HepG2 (cell line): ENCODE results near the gene PKD2L1. TPM values are rescaled to one million over a fixed set of nuclear protein-coding genes. Genes with fewer than 3 reads are reported as not detected.

Source experiments
- ATF7 ChIP-seq, 2 experiments: fragments of 450-650 bp in 1 of 2; sonication (generic) in 1 of 2; formaldehyde crosslinking in 1 of 2; IDR thresholded peaks; 2 replicates each; pipeline versions ENCODE4 v1.4.0 to v1.6.1; 2016 to 2020; ENCODE audit warnings: antibody characterized with exemption in 1 of 2, mild to moderate bottlenecking in 1 of 2, missing genetic modification reagents in 1 of 2
- ATF7-NPFF ChIP-seq: sonication (generic); formaldehyde crosslinking; IDR thresholded peaks from 2 replicates; pipeline ENCODE4 v1.8.1; 2023; ENCODE audit warnings: mild to moderate bottlenecking, low read depth, missing genetic modification reagents, moderate library complexity
- BRCA1 ChIP-seq: sonication (generic); formaldehyde crosslinking; IDR thresholded peaks from 2 replicates; pipeline ENCODE4 v1.4.0; 2020; ENCODE audit warnings: missing genetic modification reagents
- CREB1 ChIP-seq, 2 experiments: fragments of 450-650 bp in 1 of 2; IDR thresholded peaks; 2 replicates each; pipeline ENCODE4 v1.6.1; 2016 to 2017; ENCODE audit warnings: control low read depth in 1 of 2, mild to moderate bottlenecking in 1 of 2, missing compliant biosample characterization in 1 of 2, missing genetic modification characterization in 1 of 2
- DPF2 ChIP-seq: sonication (generic); formaldehyde crosslinking; IDR thresholded peaks from 2 replicates; pipeline ENCODE4 v1.4.0; 2020; ENCODE audit warnings: mild to moderate bottlenecking, low read depth, missing genetic modification reagents, borderline replicate concordance
- E2F1 ChIP-seq: sonication (generic); formaldehyde crosslinking; IDR thresholded peaks from 2 replicates; pipeline ENCODE4 v1.5.0; 2020; ENCODE audit warnings: missing genetic modification reagents
- FOXC1 ChIP-seq: sonication (generic); formaldehyde crosslinking; IDR thresholded peaks from 2 replicates; pipeline ENCODE4 v1.8.0; 2022; ENCODE audit warnings: mild to moderate bottlenecking, missing genetic modification reagents, borderline replicate concordance
- FOXK2 ChIP-seq: fragments of 450-650 bp; IDR thresholded peaks from 2 replicates; pipeline ENCODE4 v1.6.1; 2016
- HNF4A ChIP-seq: sonication (generic); formaldehyde crosslinking; IDR thresholded peaks from 2 replicates; pipeline ENCODE4 v1.4.0; 2020; ENCODE audit warnings: missing genetic modification reagents
- JUNB ChIP-seq: sonication (generic); formaldehyde crosslinking; IDR thresholded peaks from 2 replicates; pipeline ENCODE4 v1.8.0; 2022; ENCODE audit warnings: missing genetic modification reagents, mild to moderate bottlenecking, borderline replicate concordance
- NONO ChIP-seq, 2 experiments: fragments of 450-650 bp in 1 of 2; sonication (generic) in 1 of 2; formaldehyde crosslinking in 1 of 2; IDR thresholded peaks in 1 of 2; conservative IDR thresholded peaks in 1 of 2; 2 replicates each; pipeline versions ENCODE4 v1.6.1 to v1.8.0; 2017 to 2022; ENCODE audit warnings: mild to moderate bottlenecking in 1 of 2, missing genetic modification reagents in 1 of 2, moderate library complexity in 1 of 2
- POLR2AphosphoS5 ChIP-seq: IDR thresholded peaks from 2 replicates; pipeline ENCODE4 v1.6.1; 2012; ENCODE audit warnings: low read depth, low read length
- REL ChIP-seq: sonication (generic); formaldehyde crosslinking; conservative IDR thresholded peaks from 2 replicates; pipeline ENCODE4 v1.8.0; 2022; ENCODE audit warnings: mild to moderate bottlenecking, missing genetic modification reagents, moderate library complexity
- SALL1 ChIP-seq: sonication (generic); formaldehyde crosslinking; IDR thresholded peaks from 2 replicates; pipeline ENCODE4 v1.8.0; 2022; ENCODE audit warnings: mild to moderate bottlenecking, missing genetic modification reagents
- SMARCC2 ChIP-seq: fragments of 450-650 bp; IDR thresholded peaks from 2 replicates; pipeline ENCODE4 v1.6.1; 2017; ENCODE audit warnings: antibody characterized with exemption, mild to moderate bottlenecking
- STAG1 ChIP-seq: sonication (generic); formaldehyde crosslinking; IDR thresholded peaks from 2 replicates; pipeline ENCODE4 v1.4.0; 2020; ENCODE audit warnings: missing genetic modification reagents
- TBP ChIP-seq: sonication (generic); formaldehyde crosslinking; IDR thresholded peaks from 2 replicates; pipeline ENCODE4 v1.5.0; 2020; ENCODE audit warnings: missing genetic modification reagents
- ZBTB38 ChIP-seq: sonication (generic); formaldehyde crosslinking; IDR thresholded peaks from 2 replicates; pipeline ENCODE4 v1.5.1; 2020; ENCODE audit warnings: mild to moderate bottlenecking, missing genetic modification reagents
- ZBTB7A ChIP-seq: sonication (generic); formaldehyde crosslinking; IDR thresholded peaks from 2 replicates; pipeline ENCODE4 v1.8.0; 2022; ENCODE audit warnings: mild to moderate bottlenecking, missing genetic modification reagents
- ZIK1 ChIP-seq: sonication (generic); formaldehyde crosslinking; IDR thresholded peaks from 2 replicates; pipeline ENCODE4 v1.5.0; 2020; ENCODE audit warnings: mild to moderate bottlenecking, low read depth, missing genetic modification reagents, borderline replicate concordance
- ZKSCAN5 ChIP-seq: sonication (generic); formaldehyde crosslinking; IDR thresholded peaks from 2 replicates; pipeline ENCODE4 v1.5.1; 2020; ENCODE audit warnings: mild to moderate bottlenecking, missing genetic modification reagents
- ZMYM4 ChIP-seq: sonication (generic); formaldehyde crosslinking; IDR thresholded peaks from 2 replicates; pipeline ENCODE4 v1.8.1; 2023; ENCODE audit warnings: mild to moderate bottlenecking, missing genetic modification reagents
- ZNF101 ChIP-seq: sonication (generic); formaldehyde crosslinking; IDR thresholded peaks from 2 replicates; pipeline ENCODE4 v1.4.0; 2020; ENCODE audit warnings: mild to moderate bottlenecking, low read depth, missing genetic modification reagents, borderline replicate concordance
- polyA plus RNA-seq, 8 experiments: library from polyadenylated mRNA; depleted of rRNA in 3 of 8; stranded (reverse) in 7 of 8; unstranded in 1 of 8; fragments of >200 nt; fragmentation: Illumina TruSeq in 4 of 8; extraction: Trizol in 4 of 8; gene quantifications; 2 replicates each; pipeline versions ENCODE4 v1.2.1 to v1.2.3, GENCODE V29; 2011 to 2016; ENCODE audit warnings: low read depth in 4 of 8, missing spikeins in 1 of 8, mixed read lengths in 1 of 8; ENCODE audit not compliant: insufficient read depth in 1 of 8
- total RNA-seq, 5 experiments: library from RNA; depleted of rRNA; stranded (reverse); fragments of >200 nt; fragmentation: Illumina TruSeq; extraction: Trizol; gene quantifications; 2 replicates each; pipeline ENCODE4 v1.2.3, GENCODE V29; 2016; ENCODE audit warnings: low read depth in 1 of 5
- TF ChIP-seq, protein P1 (sequence below): sonication (generic); formaldehyde crosslinking; conservative IDR thresholded peaks from 2 replicates; pipeline ENCODE4 v1.8.0; 2022; ENCODE audit warnings: low read depth, missing genetic modification reagents
- TF ChIP-seq, protein P2 (sequence below): sonication (generic); formaldehyde crosslinking; IDR thresholded peaks from 2 replicates; pipeline ENCODE4 v1.5.0; 2020; ENCODE audit warnings: missing genetic modification reagents

Gene PKD2L1
- total and polyA plus RNA-seq, 2 of the 13 experiments (the other 11 are each of a cell fraction or from before 2014, with no cell fraction given): 0.07 to 0.15 TPM

DNA sequence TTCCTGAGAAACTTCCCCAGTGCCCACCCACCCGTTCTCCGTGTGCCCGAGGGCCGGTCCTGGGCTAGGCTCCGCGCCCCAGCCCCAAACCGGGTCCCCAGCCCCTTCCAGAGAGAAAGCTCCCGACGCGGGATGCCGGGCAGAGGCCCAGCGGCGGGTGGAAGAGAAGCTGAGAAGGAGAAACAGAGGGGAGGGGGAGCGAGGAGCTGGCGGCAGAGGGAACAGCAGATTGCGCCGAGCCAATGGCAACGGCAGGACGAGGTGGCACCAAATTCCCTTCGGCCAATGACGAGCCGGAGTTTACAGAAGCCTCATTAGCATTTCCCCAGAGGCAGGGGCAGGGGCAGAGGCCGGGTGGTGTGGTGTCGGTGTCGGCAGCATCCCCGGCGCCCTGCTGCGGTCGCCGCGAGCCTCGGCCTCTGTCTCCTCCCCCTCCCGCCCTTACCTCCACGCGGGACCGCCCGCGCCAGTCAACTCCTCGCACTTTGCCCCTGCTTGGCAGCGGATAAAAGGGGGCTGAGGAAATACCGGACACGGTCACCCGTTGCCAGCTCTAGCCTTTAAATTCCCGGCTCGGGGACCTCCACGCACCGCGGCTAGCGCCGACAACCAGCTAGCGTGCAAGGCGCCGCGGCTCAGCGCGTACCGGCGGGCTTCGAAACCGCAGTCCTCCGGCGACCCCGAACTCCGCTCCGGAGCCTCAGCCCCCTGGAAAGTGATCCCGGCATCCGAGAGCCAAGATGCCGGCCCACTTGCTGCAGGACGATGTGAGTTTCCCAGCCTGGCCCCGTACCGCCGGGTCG, 16.9 kb upstream of the PKD2L1 start, which contains the start of gene SCD (continued):
- TF ChIP-seq ZMYM4: peak; percentile 74
- TF ChIP-seq ZBTB7A (CRISPR knock-in tag): no peak; the same call in 1 of the 2 replicates
- peak; percentile 69; the same call in 1 of the 2 replicates for TF ChIP-seq REL (CRISPR knock-in tag)
- no peak for TF ChIP-seq DPF2 (CRISPR knock-in tag)
- TF ChIP-seq CREB1 (IDR thresholded peaks at IDR 0.05): peak; percentile 54
- TF ChIP-seq CREB1 (CRISPR knock-in tag; IDR thresholded peaks at IDR 0.05): no peak; the same call in 1 of the 2 replicates
- TF ChIP-seq BRCA1: no peak; the same call in 1 of the 2 replicates
- TF ChIP-seq HNF4A (CRISPR knock-in tag): peak; percentile 72
- TF ChIP-seq ZNF101 (CRISPR knock-in tag): no peak
- no peak for TF ChIP-seq TBP
- TF ChIP-seq, protein P1, sequence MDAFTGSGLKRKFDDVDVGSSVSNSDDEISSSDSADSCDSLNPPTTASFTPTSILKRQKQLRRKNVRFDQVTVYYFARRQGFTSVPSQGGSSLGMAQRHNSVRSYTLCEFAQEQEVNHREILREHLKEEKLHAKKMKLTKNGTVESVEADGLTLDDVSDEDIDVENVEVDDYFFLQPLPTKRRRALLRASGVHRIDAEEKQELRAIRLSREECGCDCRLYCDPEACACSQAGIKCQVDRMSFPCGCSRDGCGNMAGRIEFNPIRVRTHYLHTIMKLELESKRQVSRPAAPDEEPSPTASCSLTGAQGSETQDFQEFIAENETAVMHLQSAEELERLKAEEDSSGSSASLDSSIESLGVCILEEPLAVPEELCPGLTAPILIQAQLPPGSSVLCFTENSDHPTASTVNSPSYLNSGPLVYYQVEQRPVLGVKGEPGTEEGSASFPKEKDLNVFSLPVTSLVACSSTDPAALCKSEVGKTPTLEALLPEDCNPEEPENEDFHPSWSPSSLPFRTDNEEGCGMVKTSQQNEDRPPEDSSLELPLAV (CRISPR knock-in tag): peak; percentile 57; the same call in 1 of the 2 replicates
- no peak; the same call in 1 of the 2 replicates for TF ChIP-seq FOXC1 (CRISPR knock-in tag)
- peak; percentile 79 for TF ChIP-seq SALL1 (CRISPR knock-in tag)
- peak; percentile 30; the same call in 1 of the 2 replicates for TF ChIP-seq FOXK2
- TF ChIP-seq POLR2AphosphoS5: peak; percentile 85
- no peak for TF ChIP-seq ZIK1
- TF ChIP-seq E2F1 (CRISPR knock-in tag): 0 out of 2 replicates have a peak, but pooled peaks have one; percentile 10
- TF ChIP-seq ATF7-NPFF (CRISPR knock-in tag): peak; percentile 27; the same call in 1 of the 2 replicates
- TF ChIP-seq ZKSCAN5 (CRISPR knock-in tag): peak; percentile 91
- no peak for TF ChIP-seq NONO (IDR thresholded peaks at IDR 0.05)
- peak; percentile 65 for TF ChIP-seq NONO (CRISPR knock-in tag; conservative IDR thresholded peaks at IDR 0.05)
- TF ChIP-seq, protein P2, sequence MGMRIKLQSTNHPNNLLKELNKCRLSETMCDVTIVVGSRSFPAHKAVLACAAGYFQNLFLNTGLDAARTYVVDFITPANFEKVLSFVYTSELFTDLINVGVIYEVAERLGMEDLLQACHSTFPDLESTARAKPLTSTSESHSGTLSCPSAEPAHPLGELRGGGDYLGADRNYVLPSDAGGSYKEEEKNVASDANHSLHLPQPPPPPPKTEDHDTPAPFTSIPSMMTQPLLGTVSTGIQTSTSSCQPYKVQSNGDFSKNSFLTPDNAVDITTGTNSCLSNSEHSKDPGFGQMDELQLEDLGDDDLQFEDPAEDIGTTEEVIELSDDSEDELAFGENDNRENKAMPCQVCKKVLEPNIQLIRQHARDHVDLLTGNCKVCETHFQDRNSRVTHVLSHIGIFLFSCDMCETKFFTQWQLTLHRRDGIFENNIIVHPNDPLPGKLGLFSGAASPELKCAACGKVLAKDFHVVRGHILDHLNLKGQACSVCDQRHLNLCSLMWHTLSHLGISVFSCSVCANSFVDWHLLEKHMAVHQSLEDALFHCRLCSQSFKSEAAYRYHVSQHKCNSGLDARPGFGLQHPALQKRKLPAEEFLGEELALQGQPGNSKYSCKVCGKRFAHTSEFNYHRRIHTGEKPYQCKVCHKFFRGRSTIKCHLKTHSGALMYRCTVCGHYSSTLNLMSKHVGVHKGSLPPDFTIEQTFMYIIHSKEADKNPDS (CRISPR knock-in tag): peak; percentile 10; the same call in 1 of the 2 replicates
- no peak for TF ChIP-seq SMARCC2
- no peak for TF ChIP-seq STAG1 (CRISPR knock-in tag)
- TF ChIP-seq ZBTB38 (CRISPR knock-in tag): no peak
- TF ChIP-seq ATF7 (IDR thresholded peaks at IDR 0.05): no peak
- no peak for TF ChIP-seq ATF7 (CRISPR knock-in tag; IDR thresholded peaks at IDR 0.05)
- peak; percentile 55; the same call in 1 of the 2 replicates for TF ChIP-seq JUNB (CRISPR knock-in tag)
